Hepatocyte (in vitro differentiated cells): ENCODE measurements around the gene WDR86.

Experiments used
- EZH2 ChIP-seq: fragments of 200-600 bp; sonication (generic); IDR thresholded peaks from 2 replicates; pipeline ENCODE4 v1.6.1; 2016; ENCODE audit warnings: antibody characterized with exemption, mild to moderate bottlenecking, borderline replicate concordance
- EZH2phosphoT487 ChIP-seq: fragments of 200-600 bp; sonication (generic); IDR thresholded peaks from one replicate; pipeline ENCODE4 v1.6.1; 2018; ENCODE audit warnings: antibody characterized with exemption, mild to moderate bottlenecking, low read depth, moderate library complexity; ENCODE audit not compliant: unreplicated experiment, severe bottlenecking
- TF ChIP-seq, protein P1 (sequence below): fragments of 200-600 bp; sonication (generic); IDR thresholded peaks from 2 replicates; pipeline ENCODE4 v1.5.1; 2016; ENCODE audit warnings: antibody characterized with exemption, mild to moderate bottlenecking; ENCODE audit not compliant: poor library complexity

DNA sequence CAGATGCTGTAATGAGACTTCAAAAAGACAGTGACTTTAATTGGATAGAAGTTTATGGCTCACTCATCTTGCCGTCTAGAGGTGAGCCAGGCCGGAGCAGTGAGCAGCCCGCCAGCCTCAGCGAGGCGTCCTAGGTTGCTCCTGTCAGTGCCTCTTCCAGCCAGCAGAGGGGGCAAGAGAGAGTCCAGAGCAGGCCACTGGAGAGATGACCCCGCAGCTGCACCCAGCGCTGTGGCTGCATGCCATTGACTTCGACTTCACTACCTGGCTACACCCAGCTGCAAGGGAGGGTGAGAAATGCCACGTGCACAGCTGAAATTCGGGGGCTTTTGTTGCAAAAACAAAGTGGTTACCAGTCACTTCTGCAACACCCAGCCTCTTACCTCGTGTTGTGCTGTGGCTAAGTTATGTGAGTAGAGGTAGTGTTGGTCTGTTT is 41.7 kb downstream of the WDR86 start:
- TF ChIP-seq, protein P1, sequence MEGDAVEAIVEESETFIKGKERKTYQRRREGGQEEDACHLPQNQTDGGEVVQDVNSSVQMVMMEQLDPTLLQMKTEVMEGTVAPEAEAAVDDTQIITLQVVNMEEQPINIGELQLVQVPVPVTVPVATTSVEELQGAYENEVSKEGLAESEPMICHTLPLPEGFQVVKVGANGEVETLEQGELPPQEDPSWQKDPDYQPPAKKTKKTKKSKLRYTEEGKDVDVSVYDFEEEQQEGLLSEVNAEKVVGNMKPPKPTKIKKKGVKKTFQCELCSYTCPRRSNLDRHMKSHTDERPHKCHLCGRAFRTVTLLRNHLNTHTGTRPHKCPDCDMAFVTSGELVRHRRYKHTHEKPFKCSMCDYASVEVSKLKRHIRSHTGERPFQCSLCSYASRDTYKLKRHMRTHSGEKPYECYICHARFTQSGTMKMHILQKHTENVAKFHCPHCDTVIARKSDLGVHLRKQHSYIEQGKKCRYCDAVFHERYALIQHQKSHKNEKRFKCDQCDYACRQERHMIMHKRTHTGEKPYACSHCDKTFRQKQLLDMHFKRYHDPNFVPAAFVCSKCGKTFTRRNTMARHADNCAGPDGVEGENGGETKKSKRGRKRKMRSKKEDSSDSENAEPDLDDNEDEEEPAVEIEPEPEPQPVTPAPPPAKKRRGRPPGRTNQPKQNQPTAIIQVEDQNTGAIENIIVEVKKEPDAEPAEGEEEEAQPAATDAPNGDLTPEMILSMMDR = peak; percentile 98
- TF ChIP-seq EZH2phosphoT487 (no peak), EZH2 (no peak)
